NCI-H2171 treated with DMSO at 0.1 percent for 48 hours (cell line): ENCODE results near the gene DZIP3.
A peak's percentile ranks its signal among the peaks of the same experiment; 100 is the strongest.
"Not testable (repeated sequence)": the region's sequence is repeated elsewhere in the genome, so short reads cannot be mapped to it uniquely, and the experiment has no call there.

Source experiments
- DNase-seq: peaks from one replicate; lab custom pipeline; 2025; lab: John Stamatoyannopoulos, UW

Gene DZIP3

GRCh38 chr3:108602249-108602934 lies 12.9 kb downstream of the DZIP3 start:
- DNase-seq, result no peak

GRCh38 chr3:108602935-108603294 lies 13.4 kb downstream of the DZIP3 start:
- DNase-seq, result no peak

GRCh38 chr3:108603691-108604090 lies 14.2 kb downstream of the DZIP3 start:
- no peak for DNase-seq

GRCh38 chr3:108605028-108605427 lies 15.5 kb downstream of the DZIP3 start:
- DNase-seq, result no peak

GRCh38 chr3:108605491-108605890 lies 16.0 kb downstream of the DZIP3 start:
- no peak for DNase-seq

GRCh38 chr3:108608750-108609149 lies 19.2 kb downstream of the DZIP3 start:
- no peak for DNase-seq

- no peak for DNase-seq
Observed at GRCh38 chr3:108610651-108611050, 21.1 kb downstream of the DZIP3 start.

- DNase-seq, result not testable (repeated sequence)
Observed at GRCh38 chr3:108616090-108616489, 26.6 kb downstream of the DZIP3 start.

- DNase-seq, result no peak
Observed at GRCh38 chr3:108620250-108620649, 30.7 kb downstream of the DZIP3 start.

- DNase-seq, result peak; percentile 47
Observed at GRCh38 chr3:108623504-108623903, 34.0 kb downstream of the DZIP3 start.

- DNase-seq, result no peak
Observed at GRCh38 chr3:108629974-108630373, 40.5 kb downstream of the DZIP3 start.

GRCh38 chr3:108642526-108642925 lies 53.0 kb downstream of the DZIP3 start:
- no peak for DNase-seq

- no peak for DNase-seq
Observed at GRCh38 chr3:108645364-108645763, 55.8 kb downstream of the DZIP3 start.

- not testable (repeated sequence) for DNase-seq
Observed at GRCh38 chr3:108655664-108656063, 66.1 kb downstream of the DZIP3 start.

GRCh38 chr3:108661699-108662098 lies 72.2 kb downstream of the DZIP3 start:
- DNase-seq, result no peak

- peak; percentile 83 for DNase-seq
Observed at GRCh38 chr3:108662142-108662738, 72.7 kb downstream of the DZIP3 start.

GRCh38 chr3:108664266-108664665 lies 74.7 kb downstream of the DZIP3 start:
- DNase-seq, result no peak

GRCh38 chr3:108667312-108667711 lies 77.8 kb downstream of the DZIP3 start:
- DNase-seq, result no peak

- DNase-seq, result no peak
Observed at GRCh38 chr3:108669208-108669607, 79.7 kb downstream of the DZIP3 start.

- DNase-seq, result no peak
Observed at GRCh38 chr3:108672701-108673100, 83.2 kb downstream of the DZIP3 start.

GRCh38 chr3:108673988-108674661 lies 84.6 kb downstream of the DZIP3 start:
- no peak for DNase-seq

GRCh38 chr3:108677811-108678210 lies 88.3 kb downstream of the DZIP3 start:
- no peak for DNase-seq

GRCh38 chr3:108692286-108692685 lies 102.8 kb downstream of the DZIP3 start:
- DNase-seq, result not testable (repeated sequence)
